ENCODE results near the gene ARID1B. TPM values are rescaled to one million over a fixed set of nuclear protein-coding genes. Genes with fewer than 3 reads are reported as not detected.

ARID1B gene
- total and polyA plus RNA-seq, 11 donors: 15.3 to 76.1 (median 40.7) TPM

- DNase-seq: no peak
- WGBS, 4 donors: 80 to 93% (median 87%) methylated on average over 2 of the region's 2 CpGs
Observed at GRCh38 chr6:156875062-156875461, 97.9 kb downstream of the ARID1B start.

GRCh38 chr6:156876302-156876701, 99.1 kb downstream of the ARID1B start:
- H3K4me1 ChIP-seq: peaks cover 0 to 68% (median 52%) of the 10 kb centered on the region in 12 donors
- intact Hi-C loops (cut with DNase I): loop anchor here in 2 of 10 donors (10.0 kb wide), 1 partner anchor 148 kb away; no protein-coding TSS in a partner anchor
- peaks cover 0 to 3% (median 0%) of the 10 kb centered on the region in 9 donors for H3K36me3 ChIP-seq
- TF ChIP-seq POLR2A (IDR thresholded peaks at IDR 0.05): no peak
- TF ChIP-seq CTCF (IDR thresholded peaks at IDR 0.05): peak in 11 of 12 donors; percentile 8 to 46 (median 26)
- WGBS, 4 donors: 68 to 76% (median 70%) methylated on average over 11 of the region's 11 CpGs
- H3K27ac ChIP-seq: no peak overlapping the region
- peak in 3 of 4 donors; percentile 56 to 68 (median 62) for ATAC-seq
- DNase-seq: peak in 3 of 5 donors; percentile 41 to 50 (median 44)
- H3K27me3 ChIP-seq: no peaks in the 10 kb centered on the region
- no peak overlapping the region for H3K4me3 ChIP-seq
- H3K9me3 ChIP-seq: no peaks in the 10 kb centered on the region

More at GRCh38 chr6:156875062-156875461, 97.9 kb downstream of the ARID1B start:
- Histone ChIP-seq H3K27me3 (no peaks in the 10 kb centered on the region), H3K36me3 (peaks cover 0 to 3% (median 0%) of the 10 kb centered on the region in 9 donors), H3K4me3 (no peak overlapping the region), H3K9me3 (no peaks in the 10 kb centered on the region), H3K27ac (no peak overlapping the region), H3K4me1 (peaks cover 0 to 71% (median 55%) of the 10 kb centered on the region in 12 donors)
- TF ChIP-seq CTCF (IDR thresholded peaks at IDR 0.05) (no peak), POLR2A (IDR thresholded peaks at IDR 0.05) (no peak)
- intact Hi-C loops (cut with DNase I): loop anchor here in 2 of 10 donors (10.0 kb wide), 1 partner anchor 150 kb away; no protein-coding TSS in a partner anchor
- no peak for ATAC-seq

- H3K4me1 ChIP-seq: peaks cover 0 to 72% (median 56%) of the 10 kb centered on the region in 12 donors
- TF ChIP-seq POLR2A (IDR thresholded peaks at IDR 0.05) (no peak), CTCF (IDR thresholded peaks at IDR 0.05) (no peak)
- H3K27ac ChIP-seq: peak overlapping the region in 3 of 12 donors; percentile 20 to 61 (median 21)
- DNase-seq (peak in 1 of 5 donors; percentile 51), ATAC-seq (peak; percentile 38 to 53 (median 50))
- intact Hi-C loops (cut with DNase I): loop anchor here in 2 of 10 donors (10.0 kb wide), 1 partner anchor 148 kb away; no protein-coding TSS in a partner anchor
- WGBS, 4 donors: 58 to 60% (median 60%) methylated on average over 10 of the region's 10 CpGs
- peaks cover 0 to 3% (median 0%) of the 10 kb centered on the region in 9 donors for H3K36me3 ChIP-seq
- no peak overlapping the region for H3K4me3 ChIP-seq
- H3K9me3 ChIP-seq: no peaks in the 10 kb centered on the region
- no peaks in the 10 kb centered on the region for H3K27me3 ChIP-seq
Observed at GRCh38 chr6:156877126-156877863, 100.1 kb downstream of the ARID1B start.

GRCh38 chr6:156878681-156879080, 101.5 kb downstream of the ARID1B start:
- no peak overlapping the region for H3K4me3 ChIP-seq
- 94 to 99% (median 94%) methylated on average over 4 of the region's 4 CpGs for WGBS, 4 donors
- peaks cover 0 to 3% (median 0%) of the 10 kb centered on the region in 9 donors for H3K36me3 ChIP-seq
- DNase-seq: no peak
- no peak for ATAC-seq
- intact Hi-C loops (cut with DNase I): loop anchor here in 2 of 10 donors (10.0 kb wide), 1 partner anchor 146 kb away; no protein-coding TSS in a partner anchor
- peaks cover 0 to 86% (median 62%) of the 10 kb centered on the region in 12 donors for H3K4me1 ChIP-seq
- TF ChIP-seq POLR2A (IDR thresholded peaks at IDR 0.05): no peak
- no peak for TF ChIP-seq CTCF (IDR thresholded peaks at IDR 0.05)
- H3K9me3 ChIP-seq: no peaks in the 10 kb centered on the region
- H3K27me3 ChIP-seq: no peaks in the 10 kb centered on the region
- no peak overlapping the region for H3K27ac ChIP-seq
